DMS 273 treated with DMSO at 0.1 percent for 48 hours (cell line): ENCODE results near the gene NELFE.
"Not testable (repeated sequence)": the region's sequence is repeated elsewhere in the genome, so short reads cannot be mapped to it uniquely, and the experiment has no call there.

Experiments
- DNase-seq: peaks from one replicate; lab custom pipeline; 2025; lab: John Stamatoyannopoulos, UW

NELFE gene

GRCh38 chr6:31958741-31959739 is at the start of gene NELFE, which contains the start of gene SKIC2:
NELFE (minus strand) TSS chr6:31958971; CDS start chr6:31958446, 525 bp downstream.
SKIC2 (plus strand) TSS chr6:31959175; CDS start chr6:31959193, 18 bp downstream.
- DNase-seq: peak; percentile 92

- not testable (repeated sequence) for DNase-seq
These were observed 49.3 kb upstream of the NELFE start for GRCh38 chr6:32008037-32008436.

GRCh38 chr6:32007086-32007485 is 48.3 kb upstream of the NELFE start:
- not testable (repeated sequence) for DNase-seq

DNA sequence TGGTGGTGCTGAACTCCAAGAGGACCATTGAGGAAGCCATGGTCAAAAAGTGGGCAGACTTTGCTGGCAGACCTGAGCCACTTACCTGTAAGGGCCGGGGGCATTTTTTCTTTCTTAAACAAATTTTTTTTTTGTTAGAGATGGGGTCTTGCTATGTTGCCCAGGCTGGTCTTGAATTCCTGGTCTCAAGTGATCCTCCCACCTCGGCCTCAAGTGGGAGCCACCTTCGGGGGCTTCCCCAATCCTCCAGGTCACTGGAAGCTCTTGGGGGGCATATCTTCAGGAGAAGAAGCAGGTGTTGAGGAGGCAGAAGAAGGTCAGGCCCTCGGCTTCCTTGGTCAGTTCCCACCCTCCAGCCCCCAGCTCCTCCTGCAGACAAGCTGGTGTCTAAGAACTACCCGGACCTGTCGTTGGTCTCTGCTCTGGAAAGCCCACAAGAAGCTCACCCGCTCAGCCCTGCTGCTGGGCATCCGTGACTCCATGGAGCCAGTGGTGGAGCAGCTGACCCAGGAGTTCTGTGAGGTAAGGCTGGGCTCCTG is 47.3 kb upstream of the NELFE start:
- not testable (repeated sequence) for DNase-seq

GRCh38 chr6:32005538-32005880 is 46.7 kb upstream of the NELFE start:
- not testable (repeated sequence) for DNase-seq

GRCh38 chr6:32004864-32005537 is 46.2 kb upstream of the NELFE start:
- not testable (repeated sequence) for DNase-seq

- DNase-seq: not testable (repeated sequence)
These were observed 45.6 kb upstream of the NELFE start for GRCh38 chr6:32004393-32004792.

DNA sequence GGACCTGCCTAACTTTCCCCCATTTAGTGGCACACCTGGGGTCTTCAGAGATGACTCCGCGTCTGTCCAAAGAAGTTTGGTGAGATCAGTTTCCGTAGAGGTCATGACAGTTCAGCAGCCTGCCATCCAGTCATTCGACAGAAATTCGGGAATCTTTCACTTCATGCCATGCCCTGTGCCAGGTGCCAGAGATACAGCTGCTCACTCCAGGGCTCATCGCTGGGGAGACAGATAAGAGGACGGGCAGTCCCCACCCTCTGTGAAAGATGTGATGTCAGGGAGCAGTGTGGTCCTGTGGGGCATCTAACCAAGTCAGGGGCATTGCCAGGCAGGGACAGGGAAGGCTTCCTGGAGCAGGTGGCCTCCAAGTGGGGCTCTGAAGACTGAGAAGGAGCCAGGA is 44.5 kb upstream of the NELFE start:
- not testable (repeated sequence) for DNase-seq

GRCh38 chr6:32002546-32003268 is 43.9 kb upstream of the NELFE start:
- DNase-seq: not testable (repeated sequence)

DNA sequence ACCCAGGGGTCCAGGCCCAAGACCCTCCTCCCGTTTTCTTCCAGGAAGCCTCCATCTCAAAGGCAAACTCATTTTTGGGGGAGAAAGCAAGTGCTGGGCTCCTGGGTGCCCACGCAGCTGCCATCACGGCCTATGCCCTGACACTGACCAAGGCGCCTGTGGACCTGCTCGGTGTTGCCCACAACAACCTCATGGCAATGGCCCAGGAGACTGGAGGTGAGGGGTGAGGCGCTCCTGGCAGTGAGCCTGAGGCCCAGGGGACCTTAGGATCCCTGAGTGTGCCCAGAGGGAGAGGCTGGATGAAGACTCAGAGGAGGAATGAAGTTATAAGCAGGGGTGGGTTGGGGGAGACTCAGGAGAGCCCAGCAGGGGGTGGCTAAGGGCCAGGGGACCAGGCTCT is 37.6 kb upstream of the NELFE start:
- not testable (repeated sequence) for DNase-seq

- DNase-seq: not testable (repeated sequence)
These were observed 35.6 kb upstream of the NELFE start for GRCh38 chr6:31994421-31994820.

- not testable (repeated sequence) for DNase-seq
These were observed 30.6 kb upstream of the NELFE start for GRCh38 chr6:31989363-31989762.

DNA sequence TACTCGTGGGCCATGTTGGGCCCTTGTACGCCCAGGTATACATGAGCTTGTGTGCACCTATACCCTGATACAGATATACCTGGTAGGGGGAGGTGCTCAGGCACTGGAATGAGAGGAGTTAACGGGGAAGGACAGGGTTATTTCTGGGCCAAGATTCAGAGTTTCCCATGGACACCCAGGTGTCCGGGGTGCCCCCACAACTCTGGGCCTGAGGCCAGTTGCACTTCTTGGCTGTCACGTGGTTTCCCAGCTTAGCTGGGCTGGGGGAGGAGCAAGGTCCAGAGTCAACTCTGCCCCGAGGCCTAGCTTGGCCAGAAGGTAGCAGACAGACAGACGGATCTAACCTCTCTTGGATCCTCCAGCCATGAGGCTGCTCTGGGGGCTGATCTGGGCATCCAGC is 23.0 kb upstream of the NELFE start, which contains the start of gene C4A:
TSS of gene C4A (plus strand) at position 314 of the 400 bp plus-strand sequence. CDS start at position 365, 51 bp downstream.
- DNase-seq: not testable (repeated sequence)

GRCh38 chr6:31980998-31981397 is 22.2 kb upstream of the NELFE start:
- not testable (repeated sequence) for DNase-seq

GRCh38 chr6:31980195-31980876 is 21.6 kb upstream of the NELFE start:
- not testable (repeated sequence) for DNase-seq

DNA sequence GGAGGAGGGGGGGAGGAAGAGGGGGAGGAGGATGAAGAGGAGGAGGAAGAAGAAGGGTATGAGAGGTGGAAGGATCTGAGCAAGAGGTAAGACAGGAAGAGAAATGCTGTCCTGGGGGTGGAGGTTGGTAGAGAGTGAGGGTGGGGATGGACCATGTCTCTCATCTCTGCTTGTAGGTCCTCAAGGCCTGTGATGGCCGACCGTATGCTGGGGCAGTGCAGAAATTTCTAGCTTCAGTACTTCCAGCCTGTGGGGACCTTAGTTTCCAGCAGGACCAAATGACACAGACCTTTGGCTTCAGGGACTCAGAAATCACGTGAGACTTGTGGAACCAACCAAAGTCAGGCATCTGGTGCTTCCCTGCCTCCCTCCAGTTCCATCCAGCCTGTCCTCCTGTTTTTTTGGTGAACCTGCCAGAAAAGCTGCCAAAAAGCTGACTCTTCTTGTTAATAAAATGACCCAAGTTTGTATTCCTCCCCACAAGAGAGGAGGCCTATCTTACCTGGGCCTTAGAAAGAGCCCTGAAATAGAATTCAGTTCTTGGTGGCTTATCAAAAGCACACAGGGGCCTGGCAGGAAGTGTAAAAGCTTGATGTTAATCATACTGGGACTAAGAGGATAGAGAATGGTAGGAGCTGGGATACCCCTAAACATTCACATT is 20.6 kb upstream of the NELFE start:
- DNase-seq: no peak

- no peak for DNase-seq
These were observed 20.1 kb upstream of the NELFE start for GRCh38 chr6:31978831-31979230.

DNA sequence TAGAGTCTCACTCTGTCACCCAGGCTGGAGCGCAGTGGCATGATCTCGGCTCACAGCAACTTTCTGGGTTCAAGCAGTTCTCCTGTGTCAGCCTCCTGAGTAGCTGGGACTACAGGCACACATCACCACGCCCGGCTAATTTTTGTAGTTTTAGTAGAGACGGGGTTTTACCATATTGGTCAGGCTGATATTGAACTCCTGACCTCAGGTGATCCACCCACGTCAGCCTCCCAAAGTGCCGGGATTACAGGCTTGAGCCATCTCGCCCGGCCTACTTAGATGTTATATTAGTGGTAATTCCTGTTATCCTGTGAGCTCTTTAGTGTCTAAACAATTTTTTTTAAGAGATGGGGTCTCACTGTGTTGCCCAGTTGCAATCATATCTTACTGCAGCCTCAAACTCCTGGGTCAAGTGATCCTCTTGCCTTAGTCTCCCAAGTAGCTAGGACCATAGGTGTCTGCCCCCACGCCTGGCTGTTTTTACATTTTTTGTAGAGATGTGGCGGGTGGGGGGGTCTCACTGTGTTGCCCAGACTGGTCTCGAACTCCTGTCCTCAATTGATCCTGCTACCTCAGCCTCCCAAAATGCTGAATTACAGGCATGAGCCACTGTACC is 19.2 kb upstream of the NELFE start:
- no peak for DNase-seq

- not testable (repeated sequence) for DNase-seq
These were observed 17.3 kb upstream of the NELFE start for GRCh38 chr6:31976065-31976464.
